Suprapubic skin (tissue), 4 donors: ENCODE data around the gene SLTM. TPM values are rescaled to one million over a fixed set of nuclear protein-coding genes. Genes with fewer than 3 reads are reported as not detected.
A peak's percentile ranks its signal among the peaks of the same experiment; 100 is the strongest.

ENCODE experiments used
- DNase-seq, 2 donors: peaks; one replicate each; pipeline ENCODE4 v3.0.0-alpha.2; 2019; ENCODE audit warnings: low spot score in 2 of 2
- H3K27ac ChIP-seq: fragments of 200-600 bp; sonication (generic); one replicate; pipeline ENCODE4 v1.5.1; 2019
- H3K27me3 ChIP-seq: fragments of 200-600 bp; sonication (generic); one replicate; pipeline ENCODE4 v1.5.1; 2019
- H3K36me3 ChIP-seq: fragments of 200-600 bp; sonication (generic); one replicate; pipeline ENCODE4 v1.5.1; 2019
- H3K4me1 ChIP-seq: fragments of 200-600 bp; sonication (generic); one replicate; pipeline ENCODE4 v1.5.1; 2019
- H3K4me3 ChIP-seq: fragments of 200-600 bp; sonication (generic); one replicate; pipeline ENCODE4 v1.5.1; 2019; ENCODE audit warnings: mild to moderate bottlenecking
- H3K9me3 ChIP-seq: fragments of 200-600 bp; sonication (generic); one replicate; pipeline ENCODE4 v1.5.1; 2019
- CTCF ChIP-seq, 2 donors: fragments of 200-600 bp in 1 of 2; fragments of 450-650 bp in 1 of 2; sonication (generic) in 1 of 2; IDR thresholded peaks; one replicate each; pipeline ENCODE4 v1.5.1; 2016 to 2019; ENCODE audit warnings: antibody characterized with exemption in 2 of 2, mild to moderate bottlenecking in 1 of 2, moderate library complexity in 1 of 2
- EP300 ChIP-seq: sonication (generic); formaldehyde crosslinking; IDR thresholded peaks from one replicate; pipeline ENCODE4 v1.6.1; 2017; ENCODE audit warnings: antibody characterized with exemption
- POLR2A ChIP-seq, 2 donors: fragments of 450-650 bp; IDR thresholded peaks; one replicate each; pipeline ENCODE4 v1.6.1; 2017; ENCODE audit warnings: antibody characterized with exemption in 2 of 2, mild to moderate bottlenecking in 2 of 2, moderate library complexity in 2 of 2
- POLR2AphosphoS5 ChIP-seq, 3 donors: sonication (generic); formaldehyde crosslinking; IDR thresholded peaks; one replicate each; pipeline ENCODE4 v1.6.1; 2017; ENCODE audit warnings: antibody characterized with exemption in 3 of 3
- WGBS: methylation state at CpG from one replicate; pipeline ENCODE4 v1.1.5; 2018; 5-methylcytosine and 5-hydroxymethylcytosine counted together
- total RNA-seq, 4 donors: library from RNA; depleted of rRNA; stranded (reverse); fragments of >200 nt; gene quantifications; one replicate each; pipeline ENCODE4 v1.1.0, GENCODE V29; 2016

Gene SLTM
- total RNA-seq = 100 to 1,000 TPM in 2 of 4 donors, 10 to 100 TPM in 2; 73.2 to 213 (median 98.0) TPM

GRCh38 chr15:58933281-58934113, at the start of gene SLTM:
Gene SLTM, minus strand, starts transcription at chr15:58933679. Its CDS starts 114 bp downstream, at chr15:58933565.
- peaks cover 29% of the 10 kb centered on the region for H3K4me1 ChIP-seq
- H3K9me3 ChIP-seq = no peaks in the 10 kb centered on the region

DNA sequence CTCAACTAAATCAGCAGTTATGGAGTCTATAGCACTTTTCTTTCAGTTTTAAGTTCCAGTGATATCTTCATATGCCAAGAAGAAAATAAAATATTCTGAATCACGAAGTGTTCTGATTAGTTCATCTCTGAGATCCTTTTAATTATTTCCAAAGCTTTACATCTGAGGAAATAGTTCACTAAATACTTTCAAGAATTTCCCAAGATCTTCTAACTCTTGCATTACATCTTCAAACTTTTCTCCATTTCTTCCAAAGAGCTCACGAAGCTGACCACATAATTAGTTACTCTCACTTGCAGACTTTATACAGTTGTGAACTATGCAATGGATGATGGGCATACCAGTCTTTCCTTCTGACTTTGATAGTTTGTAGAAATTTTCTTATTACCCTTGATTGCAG, 49.8 kb upstream of the SLTM start:
- 82% methylated on average over 2 of the region's 2 CpGs for WGBS
- no peaks in the 10 kb centered on the region for H3K27me3 ChIP-seq
- no peaks in the 10 kb centered on the region for H3K9me3 ChIP-seq
- no peak for DNase-seq
- H3K4me3 ChIP-seq = no peak overlapping the region
- no peak for TF ChIP-seq POLR2A (IDR thresholded peaks at IDR 0.05)
- no peak for TF ChIP-seq POLR2AphosphoS5 (IDR thresholded peaks at IDR 0.05)
- no peak for TF ChIP-seq CTCF (IDR thresholded peaks at IDR 0.05)
- TF ChIP-seq EP300 = no peak
- no peak overlapping the region for H3K27ac ChIP-seq
- H3K36me3 ChIP-seq = no peaks in the 10 kb centered on the region
- H3K4me1 ChIP-seq = peaks cover 27% of the 10 kb centered on the region

More at GRCh38 chr15:58933281-58934113, at the start of gene SLTM:
- Histone ChIP-seq H3K4me3 (peak within 1 kb of the TSS; percentile 96), H3K36me3 (peaks cover 8% of the 10 kb centered on the region), H3K27ac (peak within 1 kb of the TSS; percentile 100), H3K27me3 (no peaks in the 10 kb centered on the region)
- under 1% methylated on average over 33 of the region's 101 CpGs for WGBS
- DNase-seq = peak; percentile 95 to 97
- TF ChIP-seq POLR2AphosphoS5 (IDR thresholded peaks at IDR 0.05) (peak; percentile 73 to 92 (median 85)), POLR2A (IDR thresholded peaks at IDR 0.05) (peak; percentile 84 to 98), EP300 (no peak)

GRCh38 chr15:58981808-58982475, 48.5 kb upstream of the SLTM start:
- Histone ChIP-seq H3K27ac (no peak overlapping the region), H3K36me3 (no peaks in the 10 kb centered on the region), H3K27me3 (no peaks in the 10 kb centered on the region), H3K4me1 (peaks cover 24% of the 10 kb centered on the region), H3K9me3 (no peaks in the 10 kb centered on the region), H3K4me3 (no peak overlapping the region)
- DNase-seq = no peak
- no peak for TF ChIP-seq POLR2A (IDR thresholded peaks at IDR 0.05)
- no peak for TF ChIP-seq POLR2AphosphoS5 (IDR thresholded peaks at IDR 0.05)
- no peak for TF ChIP-seq CTCF (IDR thresholded peaks at IDR 0.05)
- no peak for TF ChIP-seq EP300
- 89% methylated on average over 6 of the region's 6 CpGs for WGBS

GRCh38 chr15:58980351-58980939, 47.0 kb upstream of the SLTM start:
- Histone ChIP-seq H3K9me3 (no peaks in the 10 kb centered on the region), H3K27ac (no peak overlapping the region), H3K4me1 (peaks cover 16% of the 10 kb centered on the region), H3K27me3 (no peaks in the 10 kb centered on the region), H3K36me3 (no peaks in the 10 kb centered on the region), H3K4me3 (no peak overlapping the region)
- TF ChIP-seq POLR2AphosphoS5 (IDR thresholded peaks at IDR 0.05) = no peak
- TF ChIP-seq EP300 = no peak
- no peak for TF ChIP-seq POLR2A (IDR thresholded peaks at IDR 0.05)
- TF ChIP-seq CTCF (IDR thresholded peaks at IDR 0.05) = no peak
- 6% methylated on average over 5 of the region's 5 CpGs for WGBS
- no peak for DNase-seq

DNA sequence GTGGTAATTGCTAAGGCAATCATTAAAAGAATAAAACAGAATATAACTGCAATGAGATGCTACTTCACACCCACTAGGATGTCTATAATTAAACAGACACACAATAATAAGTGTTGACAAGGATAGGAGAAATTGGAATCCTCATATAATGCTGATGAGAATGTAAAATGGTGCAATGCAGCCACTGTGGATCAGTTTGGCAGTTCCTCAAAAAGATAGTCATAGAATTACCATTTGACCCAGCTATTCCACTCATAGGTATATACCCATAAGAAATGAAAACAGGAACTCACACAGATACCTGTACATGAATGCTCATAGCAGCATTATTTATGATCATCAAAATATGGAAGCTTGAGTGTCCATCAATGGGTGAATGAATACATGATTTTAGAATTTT, 44.4 kb upstream of the SLTM start:
- no peak overlapping the region for H3K4me3 ChIP-seq
- no peak for TF ChIP-seq POLR2A (IDR thresholded peaks at IDR 0.05)
- TF ChIP-seq CTCF (IDR thresholded peaks at IDR 0.05) = no peak

More for the DNA sequence above, 44.4 kb upstream of the SLTM start:
- no peaks in the 10 kb centered on the region for H3K9me3 ChIP-seq
- no peak for DNase-seq
- no peaks in the 10 kb centered on the region for H3K36me3 ChIP-seq
- H3K27ac ChIP-seq = no peak overlapping the region
- H3K4me1 ChIP-seq = peaks cover 16% of the 10 kb centered on the region
- H3K27me3 ChIP-seq = no peaks in the 10 kb centered on the region
